HG02588 (cell line): ENCODE measurements around the gene IGFL2.
"Not testable (repeated sequence)": the region's sequence is repeated elsewhere in the genome, so short reads cannot be mapped to it uniquely, and the experiment has no call there.

Experiments
- ATAC-seq: cut with Tn5 transposase; IDR thresholded peaks from one replicate; pipeline ENCODE4 v1.9.1; 2021; ENCODE audit warnings: mild to moderate bottlenecking, moderate library complexity; ENCODE audit not compliant: unreplicated experiment

Gene IGFL2

DNA sequence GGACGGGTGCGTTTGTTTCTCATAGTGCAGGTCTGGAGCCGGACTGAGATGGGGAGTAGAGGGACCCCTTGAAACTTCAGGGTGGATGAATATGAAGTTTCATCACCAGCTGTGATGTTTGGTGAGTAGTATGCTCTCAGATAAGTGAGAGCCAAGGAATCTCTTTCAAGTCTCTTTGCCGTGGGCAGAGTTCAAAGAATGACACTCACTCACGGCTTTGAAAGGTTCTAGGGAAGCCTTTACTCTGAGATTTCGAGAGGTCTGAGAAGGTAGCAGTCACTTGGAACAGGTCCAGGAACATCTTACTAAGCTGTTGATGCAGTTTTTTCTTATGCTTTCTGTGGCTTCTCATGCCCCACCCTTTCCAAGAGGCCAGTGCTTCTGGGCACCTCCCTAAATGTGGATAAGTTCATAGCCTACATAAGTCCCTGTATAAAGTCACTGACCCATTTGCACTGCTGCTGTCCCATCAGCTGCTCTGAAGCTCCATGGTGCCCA is at the start of gene IGFL2:
TSS of gene IGFL2 (plus strand) at position 448 of the 498 bp plus-strand sequence. CDS start at position 489, 41 bp downstream.
- ATAC-seq, result no peak

DNA sequence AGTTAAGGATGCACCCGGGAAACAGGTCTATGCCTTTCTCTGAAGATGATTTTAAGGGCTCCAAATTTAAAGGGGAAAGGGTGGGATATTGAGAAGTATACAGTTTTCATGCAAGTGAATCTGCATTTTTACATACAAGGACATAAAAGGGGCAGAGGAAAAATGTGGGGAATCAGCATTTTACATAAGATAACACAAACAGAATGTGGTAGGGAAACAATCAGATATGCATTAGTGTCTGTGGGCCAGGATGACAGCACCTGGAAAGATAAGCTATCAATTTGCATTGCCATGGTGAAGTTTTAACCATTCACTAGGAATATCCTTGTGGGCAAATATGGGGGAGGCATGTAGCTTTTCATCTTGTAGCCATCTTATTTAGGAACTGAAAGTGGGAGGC is 47.7 kb upstream of the IGFL2 start:
- no peak for ATAC-seq

DNA sequence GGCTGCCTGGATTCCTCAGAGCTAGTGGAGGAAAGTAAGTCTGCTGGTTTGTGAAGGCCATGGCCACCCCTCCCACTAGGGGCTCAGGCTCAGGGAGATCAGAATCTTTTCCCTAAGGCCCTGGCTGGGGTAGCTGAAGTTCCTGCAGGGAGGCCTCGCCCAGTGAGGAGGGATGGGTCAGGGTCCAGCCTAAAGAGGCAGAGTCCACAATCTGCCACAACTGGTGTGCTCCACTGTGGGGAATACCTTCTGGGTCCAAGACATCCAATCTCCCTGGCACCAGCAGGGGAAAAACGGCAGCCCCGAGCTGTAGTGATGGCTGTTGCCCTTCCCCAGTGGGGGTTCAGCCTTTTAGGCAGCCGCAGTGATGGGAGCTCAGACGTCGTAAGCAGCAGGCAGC is 46.7 kb upstream of the IGFL2 start:
- ATAC-seq, result no peak

DNA sequence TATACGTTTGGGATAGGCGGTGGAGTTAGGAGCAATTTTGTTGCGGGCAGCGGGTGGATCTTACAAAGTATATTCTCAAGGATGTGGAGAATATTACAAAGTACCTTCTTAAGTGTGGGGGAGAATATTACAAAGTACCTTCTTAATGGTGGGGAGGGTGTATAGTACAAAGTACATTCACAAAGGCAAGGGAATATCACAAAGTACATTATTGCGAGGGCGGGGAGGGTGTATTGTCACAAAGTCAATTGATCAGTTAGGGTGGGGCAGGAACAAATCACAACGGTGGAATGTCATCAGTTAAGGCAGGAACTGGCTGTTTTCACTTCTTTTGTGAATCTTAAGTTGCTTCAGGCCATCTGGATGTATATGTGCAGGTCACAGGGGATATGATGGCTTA is 45.7 kb upstream of the IGFL2 start:
- not testable (repeated sequence) for ATAC-seq

DNA sequence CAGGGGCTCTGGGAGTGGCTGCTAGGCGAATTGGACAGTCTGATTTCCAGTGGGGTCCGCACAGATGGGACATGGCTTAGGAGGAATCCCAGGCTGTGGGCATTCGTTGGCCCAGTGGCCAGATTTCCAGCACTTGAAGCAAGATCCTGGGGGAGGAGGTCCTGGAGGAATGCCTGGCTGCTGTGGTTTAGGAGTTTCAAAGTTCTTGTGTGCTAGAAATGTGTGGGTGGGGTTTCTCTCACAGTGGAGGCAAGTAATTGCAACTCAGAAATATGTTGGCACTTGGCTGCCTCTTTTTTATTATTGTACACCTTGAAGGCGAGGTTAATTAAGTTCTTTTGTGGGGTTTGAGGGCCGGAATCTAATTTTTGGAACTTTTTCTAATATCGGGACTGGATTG is 40.7 kb upstream of the IGFL2 start:
- no peak for ATAC-seq

DNA sequence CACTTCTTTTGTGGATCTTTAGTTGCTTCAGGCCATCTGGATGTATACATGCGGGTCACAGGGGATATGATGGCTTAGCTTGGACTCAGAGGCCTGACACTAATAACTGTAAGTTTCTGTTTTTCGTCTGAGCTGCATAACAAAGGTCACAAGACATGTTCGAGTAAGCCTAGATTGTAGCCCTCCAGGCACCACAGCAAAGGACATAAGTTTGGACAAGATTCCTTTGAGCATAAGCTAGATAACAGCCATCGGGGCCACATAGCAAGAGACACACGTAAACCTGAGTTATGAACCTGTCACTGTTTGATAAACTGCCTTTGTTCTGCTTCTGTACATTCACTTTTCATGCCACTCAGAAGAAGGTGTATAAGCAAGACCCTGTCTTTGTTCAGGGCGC is 38.2 kb upstream of the IGFL2 start:
- ATAC-seq, result no peak

DNA sequence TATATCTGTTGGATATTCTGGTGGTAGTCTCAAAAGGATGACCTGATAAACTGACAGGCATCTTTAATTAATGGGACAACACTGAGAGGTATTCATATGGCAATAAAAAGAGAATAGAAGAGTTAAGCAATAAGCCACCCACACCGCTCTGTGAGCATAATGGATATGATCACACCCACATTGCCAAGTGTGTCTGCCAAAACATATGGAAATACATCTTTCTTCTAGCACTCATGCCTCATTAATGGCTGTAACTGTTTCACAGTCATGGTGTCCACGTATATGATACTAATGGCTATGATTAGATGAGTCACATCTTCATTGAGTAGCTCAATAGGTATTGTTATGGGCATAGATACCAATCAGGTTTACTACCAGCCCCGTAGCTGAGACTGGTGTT is 36.7 kb upstream of the IGFL2 start:
- no peak for ATAC-seq

DNA sequence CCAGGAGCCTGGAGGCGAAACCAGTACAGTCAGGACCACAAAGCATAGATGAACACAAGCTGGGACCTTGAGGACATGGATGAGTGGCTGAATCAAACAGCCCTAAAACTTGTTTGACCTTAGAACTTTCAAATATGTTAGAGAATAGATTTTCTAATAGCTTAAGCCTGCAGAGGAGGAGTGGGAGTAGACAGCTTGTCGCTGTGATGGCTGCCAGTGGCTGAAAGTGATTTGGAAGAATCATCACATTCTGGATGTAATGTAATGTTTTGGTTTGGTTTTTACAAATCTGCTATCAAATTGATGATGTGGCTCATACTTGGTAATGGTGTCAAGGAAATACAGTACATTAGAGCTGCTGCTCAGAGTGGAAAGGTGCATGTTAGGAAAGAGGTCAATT is 35.5 kb upstream of the IGFL2 start:
- no peak for ATAC-seq

DNA sequence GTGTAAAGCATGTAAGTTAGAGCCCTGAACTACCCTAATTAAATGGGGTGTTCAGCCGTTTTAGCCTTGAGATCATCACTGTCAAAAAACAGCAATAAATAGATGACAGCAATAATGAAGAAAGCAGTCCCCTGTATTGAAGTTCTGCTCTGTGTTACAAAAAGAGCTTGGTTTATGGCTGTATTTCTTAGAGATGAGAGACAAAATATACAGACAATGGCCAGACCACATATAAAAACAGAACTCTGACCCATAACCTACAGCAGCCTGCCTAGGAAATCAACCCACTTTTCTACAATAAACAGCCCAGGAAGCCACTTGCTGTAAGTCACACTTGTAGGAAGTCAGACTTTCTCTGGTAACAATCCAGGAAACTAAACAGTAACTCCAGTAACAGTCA is 34.3 kb upstream of the IGFL2 start:
- no peak for ATAC-seq

DNA sequence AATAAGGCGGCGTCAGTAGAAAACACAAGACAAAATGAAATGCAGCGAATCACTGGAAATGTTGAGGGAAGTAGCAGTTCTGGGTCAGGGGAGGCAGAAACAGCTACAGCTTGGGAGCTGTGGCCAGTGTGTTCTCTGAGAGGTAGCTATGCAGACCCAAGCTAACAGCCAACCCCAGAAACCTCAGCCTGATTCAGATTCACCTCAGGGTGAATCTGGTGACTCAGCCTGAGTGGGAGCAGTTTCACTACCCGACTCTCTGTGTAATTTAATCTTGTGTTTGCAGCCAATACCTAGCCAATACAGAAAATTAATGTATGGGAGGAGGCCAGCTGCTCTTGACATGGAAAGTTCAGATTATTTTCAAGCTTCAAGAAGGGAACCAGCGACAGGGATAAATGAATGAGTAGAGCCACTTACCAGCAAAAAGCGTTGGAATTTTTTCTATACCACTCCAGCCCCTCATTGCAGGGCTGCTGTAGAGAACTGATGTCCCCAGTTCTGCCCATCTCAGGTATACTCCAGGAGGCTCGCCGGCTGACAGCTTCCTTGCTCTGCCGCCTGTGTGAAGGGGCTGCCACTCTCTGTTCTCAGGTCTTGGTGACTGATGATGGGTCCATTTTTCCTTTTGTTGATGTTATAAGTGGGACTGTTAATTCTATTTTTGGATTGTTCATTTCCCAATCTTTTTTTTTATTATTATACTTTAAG is 32.5 kb upstream of the IGFL2 start:
- no peak for ATAC-seq

DNA sequence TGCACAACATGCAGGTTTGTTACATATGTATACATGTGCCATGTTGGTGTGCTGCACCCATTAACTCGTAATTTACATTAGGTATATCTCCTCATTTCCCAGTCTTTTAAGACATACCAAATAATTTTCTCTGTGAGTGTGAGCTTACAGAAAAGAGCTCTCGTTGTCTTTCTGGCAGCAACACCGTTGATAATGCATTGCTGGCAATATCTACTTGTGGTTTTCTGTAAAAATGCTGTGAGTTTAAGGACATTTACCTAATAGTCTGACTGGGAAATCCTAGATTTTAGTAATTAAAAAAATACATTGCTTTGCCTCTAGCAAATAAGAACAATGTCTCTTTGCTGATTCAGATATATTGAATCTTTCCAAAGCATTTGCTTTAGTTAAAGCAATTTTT is 31.9 kb upstream of the IGFL2 start:
- no peak for ATAC-seq

DNA sequence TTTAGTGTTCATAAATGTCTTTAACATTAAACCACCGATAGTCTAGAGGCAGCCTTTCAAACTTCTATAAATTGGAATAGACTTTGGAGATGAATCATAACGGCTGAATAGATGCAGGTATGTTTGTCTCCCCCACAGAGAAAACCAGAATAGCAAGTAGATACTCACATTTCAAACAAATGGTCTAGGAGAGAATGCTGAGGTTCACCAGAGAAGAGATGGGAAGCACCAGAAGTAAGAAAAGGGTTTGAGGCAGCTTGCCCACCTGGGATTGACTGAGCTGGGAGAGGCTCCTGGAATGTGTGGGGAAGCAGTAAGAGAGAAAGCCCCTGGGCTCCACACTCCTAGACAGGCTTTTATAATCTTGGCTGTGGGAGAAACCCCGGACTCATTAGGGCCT is 29.9 kb upstream of the IGFL2 start:
- ATAC-seq, result no peak

DNA sequence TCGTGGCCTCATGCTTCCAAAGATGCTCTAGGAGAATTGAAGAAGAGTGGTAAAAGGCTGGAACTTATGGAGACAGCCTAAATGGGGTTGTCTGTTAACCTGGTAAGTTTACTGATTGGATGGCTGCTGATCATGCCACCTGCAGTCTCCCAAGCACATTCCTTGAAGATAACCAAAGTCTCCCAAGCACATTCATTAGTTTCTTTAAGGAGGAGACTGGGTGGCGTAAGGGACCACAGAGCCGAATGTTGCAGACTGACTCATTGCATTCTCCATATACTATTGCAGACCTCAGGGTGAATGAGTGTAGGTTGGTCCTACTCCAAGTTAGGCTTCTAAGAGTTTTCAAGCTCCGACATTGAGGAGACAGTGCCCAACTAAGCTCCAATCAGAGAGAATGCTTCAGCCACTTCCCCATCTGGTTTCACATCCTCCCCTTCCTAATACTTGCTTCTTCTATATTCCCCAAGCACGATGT is 23.4 kb upstream of the IGFL2 start, which contains the start of gene IGFL3:
TSS of gene IGFL3 (minus strand) at position 51 of the 478 bp plus-strand sequence. CDS start at position 12, 39 bp downstream.
- ATAC-seq, result no peak

DNA sequence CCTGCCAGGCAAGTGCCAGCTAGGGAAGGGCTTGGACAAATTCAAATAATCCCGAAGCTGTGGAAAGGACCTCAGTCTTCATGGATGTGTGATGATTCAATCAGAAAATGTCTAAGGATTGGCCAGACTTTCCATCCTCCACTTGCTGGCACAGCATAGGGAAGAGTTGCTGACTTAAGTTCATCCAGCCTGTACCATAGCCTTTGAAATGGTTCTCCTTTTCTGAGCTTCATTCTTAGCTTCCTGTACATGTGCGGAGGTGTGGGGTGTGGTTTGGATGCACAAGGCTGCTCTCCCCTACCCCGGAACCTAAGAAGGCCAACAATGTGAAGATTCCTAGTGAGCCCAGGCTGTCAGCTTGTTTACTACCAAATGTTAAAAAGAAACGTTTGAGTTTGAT is 22.6 kb upstream of the IGFL2 start:
- no peak for ATAC-seq

DNA sequence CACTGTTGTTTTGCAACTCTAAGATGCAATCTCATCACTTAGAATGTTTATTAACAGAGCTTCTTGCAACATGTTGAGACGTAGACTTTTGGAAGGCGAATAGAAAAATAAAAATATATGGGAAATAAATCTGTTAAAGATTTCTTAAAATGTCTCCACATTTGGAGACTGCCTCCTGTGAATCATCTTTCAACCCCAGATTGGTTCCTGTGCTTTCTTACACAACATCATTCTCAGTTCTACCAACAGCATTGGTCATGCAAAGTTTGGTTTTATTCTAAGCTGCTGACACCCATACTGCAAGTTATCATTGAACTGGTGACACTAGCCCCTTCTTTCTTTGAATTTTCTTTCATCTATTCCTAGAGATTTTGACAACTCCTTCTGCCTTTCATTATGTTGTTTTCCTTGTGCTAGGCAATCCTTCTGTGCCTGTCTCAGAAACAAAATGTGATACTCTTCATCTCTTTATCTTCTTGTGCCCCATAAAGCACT is 21.9 kb upstream of the IGFL2 start:
- no peak for ATAC-seq

DNA sequence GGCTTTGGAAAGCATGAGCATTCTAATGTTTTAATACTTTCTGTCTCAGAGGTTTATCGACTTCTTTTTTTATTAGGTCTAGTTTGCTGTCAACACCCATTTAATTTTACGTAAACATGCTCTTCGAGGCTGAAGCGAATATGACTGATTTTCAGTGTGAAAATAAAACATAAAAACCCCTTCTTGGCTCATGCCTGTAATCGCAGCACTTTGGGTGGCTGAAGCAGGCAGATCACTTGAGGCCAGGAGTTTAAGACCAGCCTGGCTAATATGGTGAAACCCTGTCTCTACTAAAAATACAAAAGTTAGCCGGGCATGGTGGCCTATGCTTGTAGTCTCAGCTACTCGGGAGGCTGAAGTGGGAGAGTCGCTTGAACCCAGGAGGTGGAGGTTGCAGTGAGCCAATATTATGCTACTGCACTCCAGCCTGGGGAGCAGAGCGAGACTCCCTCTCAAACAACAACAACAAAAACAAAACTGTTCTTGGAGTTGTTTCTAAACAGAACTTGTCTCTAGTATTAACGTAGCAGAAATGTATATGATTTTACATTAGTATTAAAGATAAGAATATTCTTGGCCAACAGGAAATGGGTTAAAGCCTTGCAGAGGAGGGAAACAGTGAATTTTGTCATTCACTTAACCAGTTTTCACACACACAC is 16.4 kb upstream of the IGFL2 start:
- ATAC-seq, result no peak

DNA sequence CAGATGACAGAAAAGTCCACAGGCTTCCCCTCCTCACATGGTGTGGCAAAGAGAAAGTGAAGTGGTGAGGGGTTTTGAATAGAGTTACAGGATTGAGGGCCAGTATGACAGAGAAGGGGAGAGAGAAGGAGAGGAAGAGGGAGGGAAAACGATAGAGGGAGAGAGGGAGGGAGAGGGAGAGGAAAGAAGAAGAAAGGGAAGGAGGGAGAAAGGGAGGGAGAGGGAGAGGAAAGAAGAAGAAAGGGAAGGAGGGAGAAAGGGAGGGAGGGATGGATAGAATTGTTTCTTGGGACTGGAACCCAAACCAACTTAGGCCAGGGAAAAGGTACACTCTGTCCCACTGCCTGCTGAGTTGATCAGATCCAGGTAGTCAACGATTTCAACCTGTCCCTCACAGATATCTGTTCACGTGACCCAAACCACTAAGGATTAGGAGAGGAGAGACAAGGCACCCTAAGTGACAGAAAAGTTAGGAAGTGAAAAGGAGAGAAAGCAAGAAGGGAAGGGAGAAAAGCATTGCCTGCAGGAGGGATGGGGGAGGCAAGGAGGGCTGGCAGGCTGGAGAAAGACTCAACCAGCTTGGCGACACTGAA is 15.4 kb upstream of the IGFL2 start:
- no peak for ATAC-seq

DNA sequence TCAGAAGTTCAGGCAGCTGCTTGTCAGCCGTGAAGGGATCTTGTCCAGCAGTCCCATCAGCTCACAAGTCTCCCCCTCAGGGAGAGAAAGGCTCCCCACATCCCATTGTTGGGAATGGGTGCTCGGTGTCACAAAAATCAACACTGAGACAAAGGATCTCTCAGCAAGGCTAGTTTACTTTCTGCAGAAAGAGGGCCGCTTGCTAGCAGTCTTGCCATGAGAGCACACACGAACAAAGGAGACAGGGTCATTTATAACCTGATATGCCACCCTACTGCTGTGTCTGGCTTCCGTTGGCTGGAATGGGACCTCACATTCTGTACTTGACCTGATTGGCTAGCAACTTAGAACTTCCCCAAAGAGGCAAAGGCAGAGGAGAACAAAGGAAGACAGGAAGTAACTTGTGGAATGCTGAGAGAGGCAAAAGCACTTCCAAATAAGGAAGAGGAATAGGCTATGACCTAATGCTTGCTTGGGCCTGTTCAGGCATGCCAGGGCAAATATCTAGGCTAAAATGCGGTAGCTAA is 14.9 kb upstream of the IGFL2 start:
- ATAC-seq, result no peak

DNA sequence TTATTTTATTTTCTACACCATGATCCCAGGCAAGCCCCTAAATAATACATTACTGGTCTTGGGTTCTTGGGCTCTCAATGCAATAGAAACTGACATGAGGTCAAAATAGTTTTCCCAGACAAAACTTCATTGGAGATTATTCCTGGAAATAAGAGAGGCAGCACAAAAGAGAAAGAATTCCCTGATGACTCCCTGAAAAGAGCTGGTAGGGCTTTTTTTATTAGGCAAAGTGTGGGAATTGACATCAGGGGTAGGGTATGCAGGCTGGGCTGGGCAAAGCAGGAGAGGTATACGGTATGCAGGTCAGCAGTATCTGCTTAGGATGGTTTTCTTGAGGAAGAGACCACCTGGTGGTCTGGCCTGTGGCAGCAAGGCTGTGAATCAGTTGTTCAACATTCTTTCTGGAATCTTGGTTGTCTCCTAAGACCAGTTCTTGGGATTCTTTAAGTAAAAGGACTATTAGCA is 14.2 kb upstream of the IGFL2 start:
- no peak for ATAC-seq

DNA sequence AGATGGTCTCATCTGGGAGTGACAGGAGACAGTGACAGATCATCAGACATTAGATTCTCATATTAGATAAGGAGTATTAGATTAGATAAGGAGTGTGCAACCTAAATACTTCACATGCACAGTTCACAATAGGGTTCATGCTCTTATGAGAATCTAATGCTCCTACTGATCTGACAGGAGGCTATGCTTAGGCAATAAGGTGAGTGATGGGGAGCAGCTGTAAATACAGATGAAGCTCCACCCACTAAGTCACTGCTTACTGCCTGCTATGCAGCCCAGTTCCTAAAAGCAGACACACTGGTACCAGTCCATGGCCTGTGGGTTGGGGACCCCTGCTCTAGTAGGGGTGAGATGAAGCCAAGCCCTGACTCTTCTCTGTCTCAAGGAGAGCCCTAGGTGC is 13.5 kb upstream of the IGFL2 start:
- no peak for ATAC-seq

DNA sequence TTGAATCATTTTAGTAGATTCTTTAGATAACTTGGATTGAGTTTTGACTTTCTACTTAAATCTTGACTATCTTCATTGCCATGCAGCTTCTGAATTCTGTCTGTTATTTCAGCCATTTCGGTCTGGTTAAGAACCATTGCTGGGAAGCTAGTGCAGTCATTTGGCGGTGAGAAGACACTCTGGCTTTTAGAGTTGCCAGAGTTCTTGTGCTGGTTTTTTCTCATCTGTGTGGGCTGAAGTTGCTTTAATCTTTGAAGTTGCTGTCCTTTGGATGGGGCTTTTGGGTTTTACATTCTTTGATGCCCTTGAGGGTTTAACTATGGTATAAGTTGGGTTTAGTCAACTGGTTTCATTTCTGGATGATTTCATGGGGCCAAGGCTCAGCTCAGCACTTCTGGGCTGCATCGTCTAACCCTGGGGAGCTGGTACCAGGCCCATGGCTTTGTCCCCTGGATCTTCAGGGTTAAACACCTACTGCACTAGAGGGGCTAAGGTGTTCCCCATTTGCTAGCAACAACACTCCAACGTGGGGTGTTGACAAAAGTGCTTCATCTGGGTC is 10.0 kb upstream of the IGFL2 start:
- ATAC-seq, result no peak
